HFF-Myc (cell line): ENCODE data around the gene SAMHD1.
A peak's percentile ranks its signal among the peaks of the same experiment; 100 is the strongest.

ENCODE experiments used
- DNase-seq: peaks from one replicate; pipeline ENCODE4 v3.0.0-alpha.2; 2011; ENCODE audit warnings: low read depth; ENCODE audit errors: extremely low read depth
- H3K4me3 ChIP-seq: replicated peaks from 2 replicates; pipeline ENCODE4 v1.5.1; 2011; ENCODE audit warnings: low read depth, mild to moderate bottlenecking, control low read depth, low read length
- CTCF ChIP-seq: IDR thresholded peaks from 2 replicates; pipeline ENCODE4 v1.5.1; 2012; ENCODE audit warnings: mild to moderate bottlenecking, low read depth, low read length, control low read depth; ENCODE audit errors: missing control alignments

Gene SAMHD1

GRCh38 chr20:36859282-36859555 is 92.3 kb downstream of the SAMHD1 start:
- H3K4me3 ChIP-seq, result peak overlapping the region; percentile 84; the same call in 1 of the 2 replicates
- TF ChIP-seq CTCF, result no peak
- no peak for DNase-seq

- no peak for DNase-seq
- no peak for TF ChIP-seq CTCF
- no peak overlapping the region for H3K4me3 ChIP-seq
Measured at GRCh38 chr20:36856691-36857635, 94.5 kb downstream of the SAMHD1 start.

- no peak overlapping the region for H3K4me3 ChIP-seq
- no peak for TF ChIP-seq CTCF
- DNase-seq, result no peak
Measured at GRCh38 chr20:36856195-36856594, 95.3 kb downstream of the SAMHD1 start.

GRCh38 chr20:36855241-36855657 is 96.3 kb downstream of the SAMHD1 start:
- DNase-seq, result no peak
- no peak for TF ChIP-seq CTCF
- H3K4me3 ChIP-seq, result no peak overlapping the region

GRCh38 chr20:36854348-36855240 is 96.9 kb downstream of the SAMHD1 start:
- DNase-seq, result no peak
- no peak overlapping the region for H3K4me3 ChIP-seq
- TF ChIP-seq CTCF, result no peak

GRCh38 chr20:36852187-36852586 is 99.3 kb downstream of the SAMHD1 start:
- no peak for TF ChIP-seq CTCF
- no peak for DNase-seq
- H3K4me3 ChIP-seq, result no peak overlapping the region
